GM23338 (cell line): ENCODE data around the gene PHTF1. TPM values are rescaled to one million over a fixed set of nuclear protein-coding genes. Genes with fewer than 3 reads are reported as not detected.
A peak's percentile ranks its signal among the peaks of the same experiment; 100 is the strongest.

Experiments
- ATAC-seq: fragments of 200-7000 bp; cut with Tn5 transposase; 3 replicates; pipeline ENCODE4 v1.9.1; 2020
- DNase-seq: peaks from one replicate; pipeline ENCODE4 v3.0.0-alpha.2; 2015; ENCODE audit warnings: low spot score
- H2AFZ ChIP-seq: fragments of 200-600 bp; sonication (generic); 2 replicates; pipeline ENCODE4 v1.8.0; 2016; ENCODE audit warnings: antibody characterized with exemption, mild to moderate bottlenecking, moderate library complexity
- H3F3A ChIP-seq: fragments of 200-600 bp; sonication (generic); replicated peaks from 2 replicates; pipeline ENCODE4 v1.8.0; 2017; ENCODE audit warnings: antibody characterized with exemption, mixed run types, low read depth
- H3K27ac ChIP-seq: fragments of 200-600 bp; sonication (generic); 2 replicates; pipeline ENCODE4 v1.6.1; 2016; ENCODE audit warnings: low read depth
- H3K27me3 ChIP-seq: fragments of 200-600 bp; sonication (generic); 2 replicates; pipeline ENCODE4 v1.8.0; 2016; ENCODE audit warnings: mild to moderate bottlenecking, mixed run types, moderate library complexity; ENCODE audit not compliant: insufficient read depth
- H3K36me3 ChIP-seq: fragments of 200-600 bp; sonication (generic); 2 replicates; pipeline ENCODE4 v1.8.0; 2016; ENCODE audit warnings: mild to moderate bottlenecking; ENCODE audit not compliant: insufficient read depth
- H3K4me1 ChIP-seq: fragments of 200-600 bp; sonication (generic); 2 replicates; pipeline ENCODE4 v1.8.0; 2016; ENCODE audit warnings: mild to moderate bottlenecking, moderate library complexity; ENCODE audit not compliant: insufficient read depth
- H3K4me2 ChIP-seq: fragments of 200-600 bp; sonication (generic); 2 replicates; pipeline ENCODE4 v1.7.1; 2017; ENCODE audit warnings: mixed run types
- H3K4me3 ChIP-seq: fragments of 200-600 bp; sonication (generic); 2 replicates; pipeline ENCODE4 v1.6.1; 2016; ENCODE audit warnings: mixed run types
- H3K79me2 ChIP-seq: fragments of 200-600 bp; sonication (generic); replicated peaks from 2 replicates; pipeline ENCODE4 v1.8.0; 2017; ENCODE audit warnings: mild to moderate bottlenecking; ENCODE audit not compliant: insufficient read depth
- H3K9me2 ChIP-seq: fragments of 200-600 bp; sonication (generic); 2 replicates; pipeline ENCODE4 v1.8.0; 2017; ENCODE audit not compliant: insufficient read depth
- H4K20me1 ChIP-seq: fragments of 200-600 bp; sonication (generic); replicated peaks from 2 replicates; pipeline ENCODE4 v1.8.0; 2017; ENCODE audit warnings: mild to moderate bottlenecking; ENCODE audit not compliant: insufficient read depth
- H3K27ac Mint-ChIP-seq: 2 replicates; pipeline ENCODE4 v1.8.0; 2020; ENCODE audit warnings: inconsistent platforms, mild to moderate bottlenecking, moderate library complexity, mixed read lengths
- H3K27me3 Mint-ChIP-seq: 3 replicates; pipeline ENCODE4 v1.8.0; 2022; ENCODE audit warnings: low read depth, mild to moderate bottlenecking, moderate library complexity, mixed read lengths, inconsistent platforms; ENCODE audit not compliant: insufficient read depth, poor library complexity
- H3K36me3 Mint-ChIP-seq: 3 replicates; pipeline ENCODE4 v1.8.0; 2021; ENCODE audit warnings: low read depth, mild to moderate bottlenecking, inconsistent platforms, moderate library complexity, mixed read lengths
- H3K4me1 Mint-ChIP-seq: 3 replicates; pipeline ENCODE4 v1.8.0; 2020; ENCODE audit warnings: mild to moderate bottlenecking, inconsistent platforms, mixed read lengths
- H3K4me3 Mint-ChIP-seq: 3 replicates; pipeline ENCODE4 v1.8.0; 2021; ENCODE audit warnings: moderate library complexity, mild to moderate bottlenecking, inconsistent platforms, mixed read lengths
- H3K9me3 Mint-ChIP-seq: 3 replicates; pipeline ENCODE4 v1.8.0; 2020; ENCODE audit warnings: moderate library complexity, mild to moderate bottlenecking, inconsistent platforms, mixed read lengths
- CREB1 ChIP-seq: fragments of 250-450 bp; sonication (Bioruptor Pico); IDR thresholded peaks from 2 replicates; pipeline ENCODE4 v1.5.0; 2020; ENCODE audit warnings: low read depth, mild to moderate bottlenecking, moderate library complexity
- CTCF ChIP-seq, 2 experiments: fragments of 200-600 bp in 1 of 2; sonication (generic) in 1 of 2; conservative IDR thresholded peaks; 2 replicates each; pipeline versions ENCODE4 v1.5.1 to v1.6.1; 2016 to 2017; ENCODE audit warnings: antibody characterized with exemption in 2 of 2, low read depth in 2 of 2, mild to moderate bottlenecking in 2 of 2, moderate library complexity in 1 of 2
- NANOG ChIP-seq: IDR thresholded peaks from 2 replicates; pipeline ENCODE4 v1.6.1; 2016; ENCODE audit warnings: antibody characterized with exemption, borderline replicate concordance
- POLR2AphosphoS5 ChIP-seq: IDR thresholded peaks from 2 replicates; pipeline ENCODE4 v1.6.1; 2016; ENCODE audit warnings: antibody characterized with exemption, low read depth
- REST ChIP-seq: IDR thresholded peaks from one replicate; pipeline ENCODE4 v1.6.1; 2018; ENCODE audit warnings: antibody characterized with exemption; ENCODE audit not compliant: unreplicated experiment
- ZNF331 ChIP-seq: fragments of 250-450 bp; sonication (Bioruptor Pico); IDR thresholded peaks from 2 replicates; pipeline ENCODE4 v1.5.0; 2020; ENCODE audit warnings: low read depth, mild to moderate bottlenecking, moderate library complexity
- ZNF462 ChIP-seq: fragments of 250-450 bp; sonication (Bioruptor Pico); IDR thresholded peaks from 2 replicates; pipeline ENCODE4 v1.5.0; 2020; ENCODE audit warnings: mild to moderate bottlenecking, moderate library complexity
- polyA plus RNA-seq: library from polyadenylated mRNA; unstranded; fragments of >200 nt; fragmentation: Nextera tagmentation; extraction: Ambion mirVana; gene quantifications from 2 replicates; pipeline ENCODE4 v1.2.1, GENCODE V29; 2016
- total RNA-seq: library from RNA; depleted of rRNA; stranded (reverse); fragments of >200 nt; shearing (Covaris generic); gene quantifications from 2 replicates; pipeline ENCODE4 v1.2.3, GENCODE V29; 2014

The PHTF1 gene
- total and polyA plus RNA-seq, 2 experiments from 2014 or later: 19.1 to 21.6 TPM

- Mint-ChIP-seq H3K36me3 (no peaks in the 10 kb centered on the region), H3K27ac (no peak overlapping the region), H3K4me3 (no peak overlapping the region), H3K9me3 (no peaks in the 10 kb centered on the region), H3K27me3 (no peaks in the 10 kb centered on the region), H3K4me1 (no peaks in the 10 kb centered on the region)
- ATAC-seq: no peak; the same call in 2 of the 3 replicates
- Histone ChIP-seq H3K4me1 (no peaks in the 10 kb centered on the region), H3K27me3 (no peaks in the 10 kb centered on the region), H3K4me2 (no peak overlapping the region), H3K36me3 (no peaks in the 10 kb centered on the region), H3K27ac (no peak overlapping the region), H3K9me2 (no peaks in the 10 kb centered on the region), H4K20me1 (no peaks in the 10 kb centered on the region), H3K79me2 (no peaks in the 10 kb centered on the region), H3F3A (no peaks in the 10 kb centered on the region), H3K4me3 (no peak overlapping the region), H2AFZ (no peak overlapping the region)
- DNase-seq: no peak
- TF ChIP-seq CREB1 (CRISPR knock-in tag) (no peak), POLR2AphosphoS5 (no peak), NANOG (no peak), ZNF331 (CRISPR knock-in tag) (no peak), ZNF462 (CRISPR knock-in tag) (no peak), REST (no peak), CTCF (conservative IDR thresholded peaks at IDR 0.05; ENCODE audit: low read depth in 2 of 2) (peak; percentile 16 to 48; a peak in 3 of 4 replicates)
Measured at GRCh38 chr1:113669988-113670387, 89.3 kb downstream of the PHTF1 start.
